ENCODE data around the gene MYRIP. TPM values are rescaled to one million over a fixed set of nuclear protein-coding genes. Genes with fewer than 3 reads are reported as not detected.

MYRIP gene
- total and polyA plus RNA-seq, 2 of the 4 experiments (the other 2 are of a cell fraction), result not detected

DNA sequence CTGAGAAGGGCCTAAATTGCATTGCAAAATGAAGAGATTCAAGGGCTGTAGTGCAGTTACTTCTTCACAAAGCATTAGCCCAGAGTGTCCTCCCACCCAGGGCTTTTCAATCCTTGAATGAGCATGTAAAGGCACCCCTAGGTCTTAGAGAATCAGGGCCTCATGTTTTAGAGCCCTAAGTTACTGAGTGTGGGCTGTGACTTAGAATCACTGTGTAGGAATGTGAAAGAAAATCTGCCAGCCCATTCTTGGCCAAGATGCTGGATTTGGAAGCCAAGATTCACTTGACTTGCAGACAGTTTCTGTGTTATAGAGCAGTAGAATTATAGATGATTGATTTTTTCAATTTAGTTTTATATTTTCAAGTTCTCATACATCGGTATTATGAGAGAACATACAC lies 153.2 kb downstream of the MYRIP start:
- Histone ChIP-seq H3K27me3 (ENCODE audit: control insufficient read depth, insufficient read depth, low read length) (no peaks in the 10 kb centered on the region), H3K4ac (ENCODE audit: low read depth, low read length) (no peak overlapping the region), H4K5ac (ENCODE audit: low read depth, low read length) (no peak overlapping the region), H4K20me1 (ENCODE audit: insufficient read depth, low read length) (no peaks in the 10 kb centered on the region), H2BK5ac (ENCODE audit: low read depth, low read length, poor library complexity, severe bottlenecking) (no peak overlapping the region), H2BK120ac (ENCODE audit: low read depth, low read length) (no peak overlapping the region), H2AFZ (replicated peaks; ENCODE audit: low read length, poor library complexity) (no peak overlapping the region), H2AK5ac (ENCODE audit: low read depth, low read length) (no peak overlapping the region), H2BK15ac (ENCODE audit: low read depth, low read length) (no peak overlapping the region), H2BK20ac (ENCODE audit: low read depth, low read length) (no peak overlapping the region), H3K27ac (ENCODE audit: insufficient read depth, low read length) (no peak overlapping the region), H3K9me3 (ENCODE audit: control insufficient read depth, insufficient read depth, low read length) (peaks cover 9% of the 10 kb centered on the region), H4K91ac (ENCODE audit: insufficient read depth, low read depth, low read length) (no peak overlapping the region), H3K14ac (replicated peaks; ENCODE audit: low read depth, low read length) (no peak overlapping the region), H3K79me1 (ENCODE audit: low read depth in 1 of 2, low read length in 2 of 2) (no peaks in the 10 kb centered on the region), H3K9me1 (ENCODE audit: insufficient read depth, low read length) (no peaks in the 10 kb centered on the region), H3K4me2 (ENCODE audit: low read depth, low read length) (no peak overlapping the region), H3K36me3 (ENCODE audit: control insufficient read depth, insufficient read depth, low read length) (no peaks in the 10 kb centered on the region), H3K23ac (ENCODE audit: low read depth, low read length) (no peak overlapping the region), H3K56ac (ENCODE audit: extremely low read depth, insufficient read depth, low read length) (no peak overlapping the region), H3K9ac (ENCODE audit: low read depth, low read length) (no peak overlapping the region), H3K18ac (ENCODE audit: low read depth, low read length) (no peak overlapping the region), H4K8ac (ENCODE audit: low read depth in 2 of 2, low read length in 2 of 2) (no peak overlapping the region), H2AK9ac (replicated peaks; ENCODE audit: low read depth, low read length, poor library complexity) (no peak overlapping the region), H3K4me1 (ENCODE audit: control insufficient read depth, insufficient read depth, low read length) (no peaks in the 10 kb centered on the region), H3K4me3 (ENCODE audit: insufficient read depth, low read depth, low read length) (no peak overlapping the region)
- no TSS peak for BruUV-seq (replicated peaks)
- CTCF ChIA-PET, result no interaction called here
- POLR2A ChIA-PET (ENCODE audit: unreplicated experiment), result no interaction called here
- no peak for TF ChIP-seq POLR2A (IDR thresholded peaks at IDR 0.05; ENCODE audit: low read depth, low read length)
- TF ChIP-seq MXI1 (IDR thresholded peaks at IDR 0.05; ENCODE audit: borderline replicate concordance, low read depth, low read length), result no peak
- TF ChIP-seq CHD1 (IDR thresholded peaks at IDR 0.05; ENCODE audit: low read depth, low read length), result no peak
- TF ChIP-seq RCOR1 (IDR thresholded peaks at IDR 0.05; ENCODE audit: insufficient replicate concordance, low read length), result no peak
- TF ChIP-seq BHLHE40 (IDR thresholded peaks at IDR 0.05; ENCODE audit: low read depth, low read length), result no peak
- TF ChIP-seq SMC3 (IDR thresholded peaks at IDR 0.05; ENCODE audit: low read depth, low read length), result no peak
- TF ChIP-seq MAZ (IDR thresholded peaks at IDR 0.05; ENCODE audit: borderline replicate concordance, low read depth, low read length), result no peak
- TF ChIP-seq MAFK (IDR thresholded peaks at IDR 0.05; ENCODE audit: low read depth, low read length), result no peak
- no peak for TF ChIP-seq RFX5 (IDR thresholded peaks at IDR 0.05; ENCODE audit: low read depth, low read length)
- TF ChIP-seq, protein P1, sequence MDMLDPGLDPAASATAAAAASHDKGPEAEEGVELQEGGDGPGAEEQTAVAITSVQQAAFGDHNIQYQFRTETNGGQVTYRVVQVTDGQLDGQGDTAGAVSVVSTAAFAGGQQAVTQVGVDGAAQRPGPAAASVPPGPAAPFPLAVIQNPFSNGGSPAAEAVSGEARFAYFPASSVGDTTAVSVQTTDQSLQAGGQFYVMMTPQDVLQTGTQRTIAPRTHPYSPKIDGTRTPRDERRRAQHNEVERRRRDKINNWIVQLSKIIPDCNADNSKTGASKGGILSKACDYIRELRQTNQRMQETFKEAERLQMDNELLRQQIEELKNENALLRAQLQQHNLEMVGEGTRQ (IDR thresholded peaks at IDR 0.05; ENCODE audit: low read depth, low read length), result no peak
- no peak for TF ChIP-seq NFE2L2 (IDR thresholded peaks at IDR 0.05; ENCODE audit: low read depth, low read length)
- TF ChIP-seq, protein P2, sequence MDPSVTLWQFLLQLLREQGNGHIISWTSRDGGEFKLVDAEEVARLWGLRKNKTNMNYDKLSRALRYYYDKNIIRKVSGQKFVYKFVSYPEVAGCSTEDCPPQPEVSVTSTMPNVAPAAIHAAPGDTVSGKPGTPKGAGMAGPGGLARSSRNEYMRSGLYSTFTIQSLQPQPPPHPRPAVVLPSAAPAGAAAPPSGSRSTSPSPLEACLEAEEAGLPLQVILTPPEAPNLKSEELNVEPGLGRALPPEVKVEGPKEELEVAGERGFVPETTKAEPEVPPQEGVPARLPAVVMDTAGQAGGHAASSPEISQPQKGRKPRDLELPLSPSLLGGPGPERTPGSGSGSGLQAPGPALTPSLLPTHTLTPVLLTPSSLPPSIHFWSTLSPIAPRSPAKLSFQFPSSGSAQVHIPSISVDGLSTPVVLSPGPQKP (IDR thresholded peaks at IDR 0.05; ENCODE audit: borderline replicate concordance, low read depth, low read length), result no peak
- TF ChIP-seq RAD21 (IDR thresholded peaks at IDR 0.05; ENCODE audit: low read length), result no peak
- TF ChIP-seq FOS (IDR thresholded peaks at IDR 0.05; ENCODE audit: low read depth, low read length), result no peak
- TF ChIP-seq, protein P3, sequence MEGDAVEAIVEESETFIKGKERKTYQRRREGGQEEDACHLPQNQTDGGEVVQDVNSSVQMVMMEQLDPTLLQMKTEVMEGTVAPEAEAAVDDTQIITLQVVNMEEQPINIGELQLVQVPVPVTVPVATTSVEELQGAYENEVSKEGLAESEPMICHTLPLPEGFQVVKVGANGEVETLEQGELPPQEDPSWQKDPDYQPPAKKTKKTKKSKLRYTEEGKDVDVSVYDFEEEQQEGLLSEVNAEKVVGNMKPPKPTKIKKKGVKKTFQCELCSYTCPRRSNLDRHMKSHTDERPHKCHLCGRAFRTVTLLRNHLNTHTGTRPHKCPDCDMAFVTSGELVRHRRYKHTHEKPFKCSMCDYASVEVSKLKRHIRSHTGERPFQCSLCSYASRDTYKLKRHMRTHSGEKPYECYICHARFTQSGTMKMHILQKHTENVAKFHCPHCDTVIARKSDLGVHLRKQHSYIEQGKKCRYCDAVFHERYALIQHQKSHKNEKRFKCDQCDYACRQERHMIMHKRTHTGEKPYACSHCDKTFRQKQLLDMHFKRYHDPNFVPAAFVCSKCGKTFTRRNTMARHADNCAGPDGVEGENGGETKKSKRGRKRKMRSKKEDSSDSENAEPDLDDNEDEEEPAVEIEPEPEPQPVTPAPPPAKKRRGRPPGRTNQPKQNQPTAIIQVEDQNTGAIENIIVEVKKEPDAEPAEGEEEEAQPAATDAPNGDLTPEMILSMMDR (conservative IDR thresholded peaks at IDR 0.05; ENCODE audit: low read depth, low read length), result no peak
- DNase-seq (no peak), ATAC-seq (ENCODE audit: low read depth) (no peak)
- intact Hi-C loops (cut with micrococcal nuclease), result no loop called here
- in situ Hi-C loops (cut with MboI; ENCODE audit: low sequenced_read_pairs), result no loop called here
- dilution Hi-C loops (cut with HindIII; ENCODE audit: low sequenced_read_pairs, unreplicated experiment), result no loop called here
- WGBS, 2 experiments (ENCODE audit: extremely low coverage in 2 of 2, insufficient read length in 1 of 2), result no CpG with 5 or more reads among the region's 1 CpG
